Left ventricle myocardium inferior (tissue), 1 donor: ENCODE data around the gene RMI2. TPM values are rescaled to one million over a fixed set of nuclear protein-coding genes. Genes with fewer than 3 reads are reported as not detected.
"Not testable (repeated sequence)": the region's sequence is repeated elsewhere in the genome, so short reads cannot be mapped to it uniquely, and the experiment has no call there.

Experiments
- DNase-seq: peaks from one replicate; pipeline ENCODE4 v3.0.0-alpha.2; 2020
- H3K27ac ChIP-seq: fragments of 200-600 bp; replicated peaks from 2 replicates; pipeline ENCODE4 v1.8.0; 2021
- H3K27me3 ChIP-seq: fragments of 200-600 bp; 2 replicates; pipeline ENCODE4 v1.8.0; 2021; ENCODE audit warnings: low read depth
- H3K36me3 ChIP-seq: fragments of 200-600 bp; 2 replicates; pipeline ENCODE4 v1.8.0; 2021
- H3K4me1 ChIP-seq: fragments of 200-600 bp; 2 replicates; pipeline ENCODE4 v1.8.0; 2021
- H3K4me3 ChIP-seq: fragments of 200-600 bp; 2 replicates; pipeline ENCODE4 v1.8.0; 2021; ENCODE audit warnings: mild to moderate bottlenecking, moderate library complexity
- H3K9me3 ChIP-seq: fragments of 200-600 bp; replicated peaks from 2 replicates; pipeline ENCODE4 v1.8.0; 2021
- CTCF ChIP-seq: fragments of 200-600 bp; IDR thresholded peaks from 2 replicates; pipeline ENCODE4 v1.8.0; 2021; ENCODE audit warnings: antibody characterized with exemption, mild to moderate bottlenecking, borderline replicate concordance
- intact Hi-C: fragments of 100-400 bp; cut with micrococcal nuclease; formaldehyde crosslinking; loops from one replicate; pipeline ENCODE4 v1.11.0; 2022
- total RNA-seq: library from RNA; stranded (reverse); fragmentation: NEBNext Ultra II Directional; extraction: Animal tissue kit (Norgen Biotek cat#: 25700); gene quantifications from one replicate; pipeline ENCODE4 v1.2.1, GENCODE V29; 2021
- donor health status: DM: no; HTN: yes; CAD: no; lungs with severe emphysema.

RMI2 gene
- total RNA-seq, 1 donor from 2014 or later = 0.60 TPM

DNA sequence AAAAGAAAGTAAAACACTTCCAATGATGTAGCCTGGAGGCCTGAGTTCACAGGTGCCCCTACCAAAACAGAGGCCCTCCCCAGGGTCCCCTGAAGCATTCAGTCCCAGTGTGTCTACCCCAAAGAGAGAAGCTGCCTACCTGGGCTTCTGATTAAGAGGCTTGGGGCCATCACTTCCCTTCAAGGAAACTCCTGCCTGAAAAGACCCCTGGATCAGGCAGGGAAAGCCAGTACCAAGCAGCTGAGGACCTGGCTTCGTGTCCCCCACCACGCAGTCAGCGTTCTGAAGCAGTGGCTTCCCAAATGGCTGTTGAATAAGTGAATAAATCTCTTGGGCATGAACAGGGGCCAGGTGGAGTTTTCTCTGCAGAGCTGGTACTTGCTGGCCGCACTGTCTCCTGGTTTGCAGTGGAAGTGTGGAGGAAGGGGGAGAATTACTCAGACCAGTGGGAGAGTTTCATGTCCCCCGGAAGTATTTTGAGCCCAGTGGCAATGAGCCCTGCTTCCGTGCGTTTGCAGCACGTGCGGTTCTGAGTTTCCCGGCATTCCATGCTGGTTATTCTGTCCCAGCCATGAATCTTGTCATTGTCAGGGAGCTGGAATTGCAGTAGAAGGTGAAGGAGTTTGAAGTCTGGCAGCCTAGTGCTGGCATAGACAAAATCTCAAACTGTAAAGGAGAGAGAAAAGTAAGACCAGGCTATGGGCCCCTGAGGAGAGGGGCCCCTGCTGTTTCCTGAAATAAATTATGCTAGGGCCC, 27.0 kb downstream of the RMI2 start:
- no peaks in the 10 kb centered on the region for H3K9me3 ChIP-seq
- intact Hi-C loops = no loop called here
- DNase-seq = no peak
- H3K36me3 ChIP-seq = no peaks in the 10 kb centered on the region
- no peaks in the 10 kb centered on the region for H3K27me3 ChIP-seq
- no peaks in the 10 kb centered on the region for H3K4me1 ChIP-seq
- H3K4me3 ChIP-seq = no peak overlapping the region
- no peak for TF ChIP-seq CTCF
- H3K27ac ChIP-seq = no peak overlapping the region

- intact Hi-C loops = no loop called here
- Histone ChIP-seq H3K27me3 (no peaks in the 10 kb centered on the region), H3K4me1 (no peaks in the 10 kb centered on the region), H3K27ac (no peak overlapping the region), H3K9me3 (no peaks in the 10 kb centered on the region), H3K4me3 (no peak overlapping the region), H3K36me3 (no peaks in the 10 kb centered on the region)
- TF ChIP-seq CTCF = no peak
- DNase-seq = no peak
Measured at GRCh38 chr16:11372829-11373306, 27.6 kb downstream of the RMI2 start.

GRCh38 chr16:11374255-11374654, 29.0 kb downstream of the RMI2 start:
- Histone ChIP-seq H3K36me3 (no peaks in the 10 kb centered on the region), H3K4me3 (no peak overlapping the region), H3K27ac (no peak overlapping the region), H3K27me3 (no peaks in the 10 kb centered on the region), H3K9me3 (peaks cover 4% of the 10 kb centered on the region), H3K4me1 (no peaks in the 10 kb centered on the region)
- TF ChIP-seq CTCF = no peak
- DNase-seq = no peak
- intact Hi-C loops = no loop called here

DNA sequence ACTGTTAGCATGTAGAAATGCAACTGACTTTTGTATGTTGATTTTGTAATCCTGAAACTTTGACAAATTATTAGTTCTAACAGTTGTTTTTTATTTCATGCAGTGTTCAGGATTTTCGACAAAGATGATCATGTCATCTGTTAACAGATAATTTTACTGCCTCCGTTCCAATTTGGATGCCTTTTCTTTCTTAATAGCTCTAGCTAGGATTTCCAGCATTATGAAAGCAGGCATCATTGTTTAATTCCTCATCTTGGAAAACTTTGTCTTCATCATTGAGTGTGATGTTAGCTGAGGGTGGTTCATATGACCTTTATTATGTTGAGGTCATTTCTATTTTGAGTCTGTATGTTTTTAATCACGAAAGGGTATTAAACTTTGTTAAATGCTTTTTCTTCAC, 31.9 kb downstream of the RMI2 start:
- TF ChIP-seq CTCF = no peak
- Histone ChIP-seq H3K27ac (no peak overlapping the region), H3K4me1 (no peaks in the 10 kb centered on the region), H3K36me3 (no peaks in the 10 kb centered on the region), H3K27me3 (no peaks in the 10 kb centered on the region), H3K9me3 (peaks cover 4% of the 10 kb centered on the region), H3K4me3 (no peak overlapping the region)
- no peak for DNase-seq
- intact Hi-C loops = no loop called here

GRCh38 chr16:11378951-11379350, 33.7 kb downstream of the RMI2 start:
- DNase-seq, intact Hi-C loops, H3K36me3 ChIP-seq, H3K27ac ChIP-seq, H3K9me3 ChIP-seq, H3K4me1 ChIP-seq, H3K4me3 ChIP-seq, H3K27me3 ChIP-seq: not testable (repeated sequence)

DNA sequence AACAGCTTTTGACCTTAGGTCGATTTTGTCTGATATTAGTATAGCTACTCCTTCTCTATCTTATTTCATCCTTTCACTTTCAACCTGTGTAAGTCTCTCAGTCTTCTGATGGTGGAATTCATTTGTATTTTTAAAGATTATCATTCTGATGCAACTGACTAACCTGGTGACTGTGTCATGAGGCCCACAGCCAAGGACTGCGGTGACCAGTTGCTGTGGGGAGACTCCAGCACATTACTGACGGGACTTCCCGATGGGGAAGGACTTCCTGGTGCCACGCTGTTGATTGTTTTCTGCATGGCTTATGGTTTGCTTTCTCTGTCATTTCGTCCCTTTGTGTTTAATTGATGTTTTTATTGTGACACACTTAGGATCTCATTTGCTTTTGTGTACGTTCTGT, 34.2 kb downstream of the RMI2 start:
- intact Hi-C loops = no loop called here
- Histone ChIP-seq H3K27me3 (no peaks in the 10 kb centered on the region), H3K27ac (no peak overlapping the region), H3K4me1 (no peaks in the 10 kb centered on the region), H3K9me3 (peaks cover 4% of the 10 kb centered on the region), H3K36me3 (no peaks in the 10 kb centered on the region), H3K4me3 (no peak overlapping the region)
- DNase-seq = no peak
- TF ChIP-seq CTCF = no peak
